ENCODE results near the gene ITGA4. TPM values are rescaled to one million over a fixed set of nuclear protein-coding genes. Genes with fewer than 3 reads are reported as not detected.

Gene ITGA4
- 0.20 TPM in 1 of 2 replicates, not detected in the other for polyA plus RNA-seq

DNA sequence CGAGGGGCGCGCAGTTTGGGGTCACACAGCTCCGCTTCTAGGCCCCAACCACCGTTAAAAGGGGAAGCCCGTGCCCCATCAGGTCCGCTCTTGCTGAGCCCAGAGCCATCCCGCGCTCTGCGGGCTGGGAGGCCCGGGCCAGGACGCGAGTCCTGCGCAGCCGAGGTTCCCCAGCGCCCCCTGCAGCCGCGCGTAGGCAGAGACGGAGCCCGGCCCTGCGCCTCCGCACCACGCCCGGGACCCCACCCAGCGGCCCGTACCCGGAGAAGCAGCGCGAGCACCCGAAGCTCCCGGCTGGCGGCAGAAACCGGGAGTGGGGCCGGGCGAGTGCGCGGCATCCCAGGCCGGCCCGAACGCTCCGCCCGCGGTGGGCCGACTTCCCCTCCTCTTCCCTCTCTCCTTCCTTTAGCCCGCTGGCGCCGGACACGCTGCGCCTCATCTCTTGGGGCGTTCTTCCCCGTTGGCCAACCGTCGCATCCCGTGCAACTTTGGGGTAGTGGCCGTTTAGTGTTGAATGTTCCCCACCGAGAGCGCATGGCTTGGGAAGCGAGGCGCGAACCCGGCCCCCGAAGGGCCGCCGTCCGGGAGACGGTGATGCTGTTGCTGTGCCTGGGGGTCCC is at the start of gene ITGA4:
ITGA4 (plus strand) TSS at position 266 of the 620 bp plus-strand sequence; CDS start at position 535, 269 bp downstream.

Other genes with a start within 250 kb of the ITGA4 start
- not detected in 2 replicates for gene CERKL, start 199.7 kb downstream of the ITGA4 start, polyA plus RNA-seq
- 8.1 and 14.2 TPM in 2 replicates for gene NEUROD1, start 223.1 kb downstream of the ITGA4 start, polyA plus RNA-seq